COLO668 (cell line): ENCODE data around the gene KCNQ4.

ENCODE experiments used
- DNase-seq: peaks from one replicate; lab custom pipeline; 2025; ENCODE audit not compliant: unreplicated experiment; lab: John Stamatoyannopoulos, UW

The KCNQ4 gene

GRCh38 chr1:40857737-40858136 lies 74.2 kb downstream of the KCNQ4 start:
- DNase-seq = no peak

- DNase-seq = no peak
Measured at GRCh38 chr1:40858856-40859416, 75.3 kb downstream of the KCNQ4 start.

GRCh38 chr1:40860706-40861223 lies 77.2 kb downstream of the KCNQ4 start:
- DNase-seq = no peak

GRCh38 chr1:40861224-40862003 lies 77.8 kb downstream of the KCNQ4 start:
- DNase-seq = peak; percentile 58

GRCh38 chr1:40862008-40862863 lies 78.6 kb downstream of the KCNQ4 start, which contains the start of gene CITED4:
CITED4 (minus strand) TSS chr1:40862363; CDS start chr1:40862127, 236 bp downstream.
- peak; percentile 98 for DNase-seq

- no peak for DNase-seq
Measured at GRCh38 chr1:40868051-40868723, 84.6 kb downstream of the KCNQ4 start.

GRCh38 chr1:40870135-40870728 lies 86.6 kb downstream of the KCNQ4 start:
- DNase-seq = no peak

- DNase-seq = no peak
Measured at GRCh38 chr1:40872276-40872675, 88.7 kb downstream of the KCNQ4 start.

- DNase-seq = no peak
Measured at GRCh38 chr1:40873863-40874472, 90.4 kb downstream of the KCNQ4 start.

GRCh38 chr1:40876436-40876761 lies 92.8 kb downstream of the KCNQ4 start:
- no peak for DNase-seq

- DNase-seq = no peak
Measured at GRCh38 chr1:40876891-40877290, 93.3 kb downstream of the KCNQ4 start.

- peak; percentile 49 for DNase-seq
Measured at GRCh38 chr1:40877698-40878097, 94.1 kb downstream of the KCNQ4 start.

GRCh38 chr1:40878906-40879305 lies 95.3 kb downstream of the KCNQ4 start:
- DNase-seq = no peak

GRCh38 chr1:40879482-40880175 lies 96.0 kb downstream of the KCNQ4 start:
- DNase-seq = no peak

- DNase-seq = no peak
Measured at GRCh38 chr1:40880813-40881549, 97.4 kb downstream of the KCNQ4 start.

- DNase-seq = no peak
Measured at GRCh38 chr1:40884055-40884795, 100.6 kb downstream of the KCNQ4 start.

GRCh38 chr1:40886318-40887011 lies 102.9 kb downstream of the KCNQ4 start:
- DNase-seq = no peak

GRCh38 chr1:40887012-40887378 lies 103.4 kb downstream of the KCNQ4 start:
- no peak for DNase-seq
